Measurements from ENCODE around the gene HIVEP3.
A peak's percentile ranks its signal among the peaks of the same experiment; 100 is the strongest.

HIVEP3 gene

GRCh38 chr1:41812051-41812450 lies 106.7 kb downstream of the HIVEP3 start:
- peak; percentile 68 for DNase-seq (ENCODE audit: low spot score)

GRCh38 chr1:41811051-41811795 lies 107.5 kb downstream of the HIVEP3 start:
- DNase-seq (ENCODE audit: low spot score): no peak

- no peak for DNase-seq (ENCODE audit: low spot score)
Observed at GRCh38 chr1:41810446-41810845, 108.3 kb downstream of the HIVEP3 start.

- DNase-seq (ENCODE audit: low spot score): no peak
Observed at GRCh38 chr1:41809692-41810091, 109.0 kb downstream of the HIVEP3 start.

GRCh38 chr1:41807390-41807789 lies 111.3 kb downstream of the HIVEP3 start:
- DNase-seq (ENCODE audit: low spot score): no peak

- DNase-seq (ENCODE audit: low spot score): no peak
Observed at GRCh38 chr1:41806472-41807155, 112.1 kb downstream of the HIVEP3 start.

- no peak for DNase-seq (ENCODE audit: low spot score)
Observed at GRCh38 chr1:41805771-41806471, 112.8 kb downstream of the HIVEP3 start.

- peak; percentile 73 for DNase-seq (ENCODE audit: low spot score)
Observed at GRCh38 chr1:41804176-41804575, 114.5 kb downstream of the HIVEP3 start.

- DNase-seq (ENCODE audit: low spot score): peak; percentile 43
Observed at GRCh38 chr1:41803656-41804055, 115.1 kb downstream of the HIVEP3 start.

GRCh38 chr1:41802532-41803501 lies 115.9 kb downstream of the HIVEP3 start:
- DNase-seq (ENCODE audit: low spot score): peak; percentile 72

- DNase-seq (ENCODE audit: low spot score): peak; percentile 38
Observed at GRCh38 chr1:41800311-41800829, 118.4 kb downstream of the HIVEP3 start.

- DNase-seq (ENCODE audit: low spot score): no peak
Observed at GRCh38 chr1:41799723-41800122, 119.0 kb downstream of the HIVEP3 start.

- no peak for DNase-seq (ENCODE audit: low spot score)
Observed at GRCh38 chr1:41799205-41799604, 119.5 kb downstream of the HIVEP3 start.

- DNase-seq (ENCODE audit: low spot score): no peak
Observed at GRCh38 chr1:41795205-41795762, 123.4 kb downstream of the HIVEP3 start.

- no peak for DNase-seq (ENCODE audit: low spot score)
Observed at GRCh38 chr1:41794031-41794430, 124.7 kb downstream of the HIVEP3 start.

- no peak for DNase-seq (ENCODE audit: low spot score)
Observed at GRCh38 chr1:41792485-41792770, 126.3 kb downstream of the HIVEP3 start.

GRCh38 chr1:41791667-41792484 lies 126.8 kb downstream of the HIVEP3 start:
- no peak for DNase-seq (ENCODE audit: low spot score)

- no peak for DNase-seq (ENCODE audit: low spot score)
Observed at GRCh38 chr1:41790351-41790750, 128.4 kb downstream of the HIVEP3 start.

GRCh38 chr1:41789661-41790330 lies 128.9 kb downstream of the HIVEP3 start:
- DNase-seq (ENCODE audit: low spot score): no peak

GRCh38 chr1:41788427-41788826 lies 130.3 kb downstream of the HIVEP3 start:
- peak; percentile 68 for DNase-seq (ENCODE audit: low spot score)
